ENCODE results near the gene NRP1.

Gene NRP1

GRCh38 chr10:33298110-33298509 lies 36.4 kb downstream of the NRP1 start:
- Histone ChIP-seq H3K4me3 (ENCODE audit: low read length) (no peak overlapping the region), H3K9ac (ENCODE audit: low read length) (no peak overlapping the region), H3K4me1 (ENCODE audit: control insufficient read depth, insufficient read depth, low read length) (no peaks in the 10 kb centered on the region), H3K9me3 (ENCODE audit: control insufficient read depth, low read length) (no peaks in the 10 kb centered on the region), H3K27me3 (ENCODE audit: control insufficient read depth, insufficient read depth, low read length) (no peaks in the 10 kb centered on the region), H3K36me3 (ENCODE audit: control insufficient read depth, insufficient read depth, low read length) (no peaks in the 10 kb centered on the region)

GRCh38 chr10:33295851-33296250 lies 38.6 kb downstream of the NRP1 start:
- Histone ChIP-seq H3K4me1 (ENCODE audit: control insufficient read depth, insufficient read depth, low read length) (peaks cover 14% of the 10 kb centered on the region), H3K9ac (ENCODE audit: low read length) (no peak overlapping the region), H3K27me3 (ENCODE audit: control insufficient read depth, insufficient read depth, low read length) (no peaks in the 10 kb centered on the region), H3K9me3 (ENCODE audit: control insufficient read depth, low read length) (no peaks in the 10 kb centered on the region), H3K36me3 (ENCODE audit: control insufficient read depth, insufficient read depth, low read length) (no peaks in the 10 kb centered on the region), H3K4me3 (ENCODE audit: low read length) (no peak overlapping the region)

- Histone ChIP-seq H3K9me3 (ENCODE audit: control insufficient read depth, low read length) (no peaks in the 10 kb centered on the region), H3K4me3 (ENCODE audit: low read length) (no peak overlapping the region), H3K27me3 (ENCODE audit: control insufficient read depth, insufficient read depth, low read length) (no peaks in the 10 kb centered on the region), H3K9ac (ENCODE audit: low read length) (no peak overlapping the region), H3K4me1 (ENCODE audit: control insufficient read depth, insufficient read depth, low read length) (peaks cover 21% of the 10 kb centered on the region), H3K36me3 (ENCODE audit: control insufficient read depth, insufficient read depth, low read length) (no peaks in the 10 kb centered on the region)
Observed at GRCh38 chr10:33293531-33294170, 40.8 kb downstream of the NRP1 start.

- H3K36me3 ChIP-seq (ENCODE audit: control insufficient read depth, insufficient read depth, low read length) = no peaks in the 10 kb centered on the region
- no peaks in the 10 kb centered on the region for H3K9me3 ChIP-seq (ENCODE audit: control insufficient read depth, low read length)
- H3K27me3 ChIP-seq (ENCODE audit: control insufficient read depth, insufficient read depth, low read length) = no peaks in the 10 kb centered on the region
- no peak overlapping the region for H3K9ac ChIP-seq (ENCODE audit: low read length)
- H3K4me1 ChIP-seq (ENCODE audit: control insufficient read depth, insufficient read depth, low read length) = peaks cover 27% of the 10 kb centered on the region
- no peak overlapping the region for H3K4me3 ChIP-seq (ENCODE audit: low read length)
Observed at GRCh38 chr10:33293076-33293475, 41.4 kb downstream of the NRP1 start.

DNA sequence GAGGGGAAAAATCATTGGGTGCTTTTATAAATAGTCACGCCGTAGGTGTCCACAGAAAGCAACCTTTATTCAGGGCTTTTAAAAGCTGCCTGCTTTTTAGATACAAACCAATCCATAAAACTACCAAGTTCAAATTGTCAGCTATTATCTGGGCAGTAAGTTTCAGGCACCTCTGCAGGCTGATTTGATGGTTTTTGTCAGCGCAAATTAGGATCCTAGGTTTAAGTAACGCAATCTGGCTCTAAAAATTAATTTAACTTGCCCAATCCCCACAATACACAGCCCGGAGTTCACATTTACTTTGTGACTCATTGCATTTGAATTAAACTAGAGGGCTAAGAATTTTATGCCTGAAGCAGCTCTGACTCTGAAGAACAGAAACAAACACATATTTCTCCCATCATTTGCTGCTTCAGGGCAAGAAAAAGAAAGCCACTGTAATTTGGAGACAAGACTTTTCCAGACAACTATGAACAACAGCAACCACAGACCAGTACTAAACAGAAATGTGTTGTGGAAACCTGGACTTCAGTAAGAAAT lies 43.3 kb downstream of the NRP1 start:
- H3K27me3 ChIP-seq (ENCODE audit: control insufficient read depth, insufficient read depth, low read length) = no peaks in the 10 kb centered on the region
- H3K4me3 ChIP-seq (ENCODE audit: low read length) = no peak overlapping the region
- peaks cover 44% of the 10 kb centered on the region for H3K4me1 ChIP-seq (ENCODE audit: control insufficient read depth, insufficient read depth, low read length)
- no peaks in the 10 kb centered on the region for H3K36me3 ChIP-seq (ENCODE audit: control insufficient read depth, insufficient read depth, low read length)
- no peaks in the 10 kb centered on the region for H3K9me3 ChIP-seq (ENCODE audit: control insufficient read depth, low read length)
- no peak overlapping the region for H3K9ac ChIP-seq (ENCODE audit: low read length)

DNA sequence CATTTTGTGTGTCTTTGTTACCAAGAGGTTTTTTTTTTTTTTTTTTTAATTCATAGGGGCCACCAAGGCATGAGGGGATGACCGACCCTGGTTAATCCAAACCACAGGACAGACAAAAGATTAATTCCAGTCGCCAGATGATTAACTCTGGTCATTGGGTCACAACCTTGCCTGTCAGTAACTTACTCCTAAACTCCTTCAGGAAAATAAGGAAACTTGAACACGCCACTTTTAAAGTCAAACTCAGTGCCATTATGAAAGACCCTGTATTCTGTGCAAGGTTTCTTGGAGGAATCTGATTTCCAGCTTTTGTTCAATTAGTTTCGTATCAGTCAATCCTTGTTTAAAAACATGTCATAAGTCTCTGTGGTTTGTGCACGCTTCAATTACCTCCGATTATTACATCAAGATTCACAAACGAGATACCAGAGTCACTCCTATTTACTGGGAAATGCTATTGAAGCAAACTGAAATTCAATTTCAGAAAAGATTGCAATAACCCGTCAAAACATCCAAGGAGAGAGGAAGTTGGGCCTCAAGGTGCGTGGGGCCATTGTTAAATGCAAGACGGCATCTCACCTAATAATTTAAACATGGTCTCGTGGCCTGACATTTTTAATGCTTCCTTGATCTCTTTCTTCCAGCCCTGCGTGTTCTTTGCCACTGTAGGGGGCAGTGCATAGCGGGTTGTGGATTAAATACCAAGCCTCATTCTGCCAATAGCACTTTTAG lies 44.0 kb downstream of the NRP1 start:
- Histone ChIP-seq H3K4me1 (ENCODE audit: control insufficient read depth, insufficient read depth, low read length) (peaks cover 44% of the 10 kb centered on the region), H3K27me3 (ENCODE audit: control insufficient read depth, insufficient read depth, low read length) (no peaks in the 10 kb centered on the region), H3K4me3 (ENCODE audit: low read length) (no peak overlapping the region)

DNA sequence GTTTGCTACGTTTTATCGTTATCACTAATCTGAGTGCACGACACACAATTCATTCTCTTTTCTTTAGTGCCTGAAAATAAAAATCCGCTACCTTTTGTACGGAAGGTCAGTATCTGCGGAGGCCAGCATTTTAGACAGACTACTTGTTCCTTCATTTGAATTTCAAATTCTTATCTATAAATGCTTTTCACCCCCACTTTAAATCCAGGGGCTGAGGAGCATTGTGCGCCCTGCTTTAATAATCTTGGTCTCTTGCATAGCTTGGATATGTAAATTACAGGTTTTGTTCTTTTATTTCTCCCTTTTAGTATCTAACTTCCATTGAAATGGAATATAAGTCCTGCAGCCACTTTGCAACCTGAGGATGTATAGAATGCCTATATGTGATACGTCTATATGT lies 44.7 kb downstream of the NRP1 start:
- Histone ChIP-seq H3K4me3 (ENCODE audit: low read length) (no peak overlapping the region), H3K9ac (ENCODE audit: low read length) (no peak overlapping the region), H3K9me3 (ENCODE audit: control insufficient read depth, low read length) (no peaks in the 10 kb centered on the region), H3K36me3 (ENCODE audit: control insufficient read depth, insufficient read depth, low read length) (no peaks in the 10 kb centered on the region), H3K27me3 (ENCODE audit: control insufficient read depth, insufficient read depth, low read length) (no peaks in the 10 kb centered on the region), H3K4me1 (ENCODE audit: control insufficient read depth, insufficient read depth, low read length) (peaks cover 44% of the 10 kb centered on the region)

More for the DNA sequence above, 44.0 kb downstream of the NRP1 start:
- Histone ChIP-seq H3K36me3 (ENCODE audit: control insufficient read depth, insufficient read depth, low read length) (no peaks in the 10 kb centered on the region), H3K9me3 (ENCODE audit: control insufficient read depth, low read length) (no peaks in the 10 kb centered on the region), H3K9ac (ENCODE audit: low read length) (no peak overlapping the region)

DNA sequence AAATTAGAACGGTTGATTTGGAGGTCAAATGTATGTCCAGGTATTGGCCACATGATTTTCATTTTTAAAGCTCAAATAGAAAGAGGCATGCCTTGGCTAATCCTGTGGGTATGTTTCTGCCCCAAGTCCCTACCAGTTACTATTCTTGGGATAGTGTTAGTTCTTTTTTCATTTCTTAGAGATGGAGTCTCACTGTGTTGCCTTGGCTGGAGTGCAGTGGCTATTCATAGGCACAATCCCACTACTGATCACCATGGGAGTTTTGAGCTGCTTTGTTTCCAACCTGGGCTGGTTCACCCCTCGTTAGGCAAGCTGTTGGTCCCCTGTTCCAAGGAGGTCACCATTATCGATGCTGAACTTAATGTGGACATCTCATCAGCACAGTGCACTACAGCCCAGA lies 46.3 kb downstream of the NRP1 start:
- Histone ChIP-seq H3K9ac (ENCODE audit: low read length) (no peak overlapping the region), H3K9me3 (ENCODE audit: control insufficient read depth, low read length) (no peaks in the 10 kb centered on the region), H3K4me1 (ENCODE audit: control insufficient read depth, insufficient read depth, low read length) (peaks cover 44% of the 10 kb centered on the region), H3K36me3 (ENCODE audit: control insufficient read depth, insufficient read depth, low read length) (no peaks in the 10 kb centered on the region), H3K4me3 (ENCODE audit: low read length) (no peak overlapping the region), H3K27me3 (ENCODE audit: control insufficient read depth, insufficient read depth, low read length) (no peaks in the 10 kb centered on the region)

DNA sequence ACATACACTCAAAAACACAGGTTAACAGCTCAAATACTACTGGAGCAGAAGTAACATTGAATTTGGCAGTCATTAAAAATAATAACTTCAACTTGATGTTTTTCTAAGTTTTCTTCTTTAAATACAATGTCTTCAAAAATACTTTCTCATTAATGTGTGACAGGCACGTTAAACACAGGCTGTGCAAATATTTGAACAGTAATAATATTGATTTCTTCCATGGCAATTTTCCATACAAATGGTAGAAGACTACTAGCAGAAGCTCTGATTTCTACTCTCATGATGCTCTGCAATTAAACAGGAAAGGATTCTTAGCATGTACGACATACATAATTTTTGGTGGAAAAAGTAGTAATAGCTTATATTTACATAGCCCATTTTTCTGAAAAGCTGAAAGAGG lies 47.4 kb downstream of the NRP1 start:
- Histone ChIP-seq H3K36me3 (ENCODE audit: control insufficient read depth, insufficient read depth, low read length) (no peaks in the 10 kb centered on the region), H3K9me3 (ENCODE audit: control insufficient read depth, low read length) (no peaks in the 10 kb centered on the region), H3K4me1 (ENCODE audit: control insufficient read depth, insufficient read depth, low read length) (peaks cover 43% of the 10 kb centered on the region), H3K4me3 (ENCODE audit: low read length) (no peak overlapping the region), H3K9ac (ENCODE audit: low read length) (no peak overlapping the region), H3K27me3 (ENCODE audit: control insufficient read depth, insufficient read depth, low read length) (no peaks in the 10 kb centered on the region)

DNA sequence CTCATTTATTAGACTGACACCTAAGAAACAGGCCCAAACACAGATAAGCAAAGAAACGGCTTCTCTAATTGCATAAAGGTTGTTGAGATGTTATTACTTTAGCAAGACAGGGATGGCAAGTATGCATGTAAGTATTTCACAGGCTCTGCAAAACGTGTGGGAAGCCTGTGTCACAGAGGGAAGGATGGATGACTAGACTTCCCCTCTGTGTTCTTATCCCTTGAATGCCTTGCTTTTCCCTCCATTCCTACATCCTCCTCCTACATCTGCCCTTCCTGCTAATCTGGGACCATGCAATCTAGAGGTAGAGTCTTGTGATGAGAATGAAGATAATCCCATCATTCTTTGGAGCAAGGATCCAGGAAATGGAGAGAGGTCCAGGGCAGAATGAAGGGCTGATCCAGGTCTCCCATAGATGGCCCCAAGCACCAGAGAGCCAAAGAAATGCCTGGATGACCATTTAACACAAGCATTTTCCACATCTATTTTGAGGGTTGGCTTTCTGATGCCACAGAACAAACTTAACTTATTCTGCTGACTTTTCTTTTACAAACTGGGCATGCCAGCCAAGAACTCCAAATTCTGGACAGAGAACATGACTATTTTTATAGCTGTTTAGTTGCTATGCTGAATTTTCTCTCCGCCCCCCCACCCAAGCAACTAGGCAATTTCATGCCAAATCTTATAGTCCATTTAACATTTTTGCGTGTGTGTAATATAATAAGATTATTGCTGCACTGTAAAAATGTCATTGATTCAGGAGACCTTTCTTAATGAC lies 48.1 kb downstream of the NRP1 start:
- H3K27me3 ChIP-seq (ENCODE audit: control insufficient read depth, insufficient read depth, low read length) = no peaks in the 10 kb centered on the region
- H3K4me3 ChIP-seq (ENCODE audit: low read length) = no peak overlapping the region
- H3K36me3 ChIP-seq (ENCODE audit: control insufficient read depth, insufficient read depth, low read length) = no peaks in the 10 kb centered on the region
- no peak overlapping the region for H3K9ac ChIP-seq (ENCODE audit: low read length)
- H3K4me1 ChIP-seq (ENCODE audit: control insufficient read depth, insufficient read depth, low read length) = peaks cover 36% of the 10 kb centered on the region
- H3K9me3 ChIP-seq (ENCODE audit: control insufficient read depth, low read length) = no peaks in the 10 kb centered on the region

- Histone ChIP-seq H3K36me3 (ENCODE audit: control insufficient read depth, insufficient read depth, low read length) (no peaks in the 10 kb centered on the region), H3K9ac (ENCODE audit: low read length) (no peak overlapping the region), H3K9me3 (ENCODE audit: control insufficient read depth, low read length) (no peaks in the 10 kb centered on the region), H3K4me3 (ENCODE audit: low read length) (no peak overlapping the region), H3K4me1 (ENCODE audit: control insufficient read depth, insufficient read depth, low read length) (peaks cover 34% of the 10 kb centered on the region), H3K27me3 (ENCODE audit: control insufficient read depth, insufficient read depth, low read length) (no peaks in the 10 kb centered on the region)
Observed at GRCh38 chr10:33284945-33285344, 49.5 kb downstream of the NRP1 start.

Data from mucosa of stomach (tissue), 1 donor.